Ovary (tissue), 9 donors: ENCODE data around the gene DIO3. TPM values are rescaled to one million over a fixed set of nuclear protein-coding genes. Genes with fewer than 3 reads are reported as not detected.

Source experiments
- DNase-seq, 5 donors: peaks; one replicate each; pipeline ENCODE4 v3.0.0-alpha.2; 2019 to 2020
- H3K27ac ChIP-seq, 2 donors: fragments of 200-600 bp; one replicate each; pipeline versions ENCODE4 v1.5.1 to v1.8.0; 2019 to 2022
- H3K27me3 ChIP-seq: fragments of 200-600 bp; one replicate; pipeline ENCODE4 v1.8.0; 2022
- H3K36me3 ChIP-seq: fragments of 200-600 bp; sonication (generic); one replicate; pipeline ENCODE4 v1.5.1; 2019
- H3K4me1 ChIP-seq: one replicate; pipeline ENCODE4 v1.8.1; 2013; ENCODE audit warnings: mild to moderate bottlenecking, moderate library complexity; ENCODE audit not compliant: insufficient read depth
- H3K4me3 ChIP-seq: fragments of 200-600 bp; sonication (generic); one replicate; pipeline ENCODE4 v1.5.1; 2017
- H3K9me3 ChIP-seq, 2 donors: fragments of 200-600 bp in 1 of 2; sonication (generic) in 1 of 2; one replicate each; pipeline versions ENCODE4 v1.5.1 to v1.8.1; 2013 to 2019; ENCODE audit warnings: mild to moderate bottlenecking in 1 of 2, moderate library complexity in 1 of 2
- EP300 ChIP-seq: sonication (generic); formaldehyde crosslinking; IDR thresholded peaks from one replicate; pipeline ENCODE4 v1.6.1; 2017; ENCODE audit warnings: antibody characterized with exemption
- POLR2A ChIP-seq: fragments of 450-650 bp; IDR thresholded peaks from one replicate; pipeline ENCODE4 v1.6.1; 2017; ENCODE audit warnings: antibody characterized with exemption, mild to moderate bottlenecking, moderate library complexity
- whole genome bisulfite sequencing, 3 donors: extraction: QIAGEN DNeasy Blood & Tissue Kit in 1 of 3; methylation state at CpG; one replicate each; pipeline versions ENCODE4 v1.1.5 to v1.1.7; 2013 to 2017; 5-methylcytosine and 5-hydroxymethylcytosine counted together
- intact Hi-C, 4 donors: fragments of 100-400 bp; cut with DNase I; formaldehyde crosslinking; loops; one replicate each; pipeline versions ENCODE4 v1.11.0 to v1.15.1; 2022 to 2023
- polyA plus RNA-seq, 2 donors: library from polyadenylated mRNA; stranded (reverse); fragments of 200-250 nt in 1 of 2; fragments of 350-450 nt in 1 of 2; fragmentation: Illumina TruSeq in 1 of 2; extraction: RNeasy Lipid Tissue Mini Kit (QIAGEN cat#74804) in 1 of 2; gene quantifications; one replicate each; pipeline ENCODE4 v1.2.3, GENCODE V29; 2013 to 2014
- total RNA-seq, 7 donors: library from RNA; depleted of rRNA in 2 of 7; stranded (reverse); fragments of >200 nt in 2 of 7; fragmentation: NEBNext Ultra II Directional in 3 of 7; extraction: Animal tissue kit (Norgen Biotek cat#: 25700) in 3 of 7; gene quantifications; one replicate each; pipeline versions ENCODE4 v1.1.0 to v1.2.4, GENCODE V29; 2016 to 2023
- TF ChIP-seq, protein P1 (sequence below), 3 donors: fragments of 450-650 bp in 2 of 3; fragments of 200-600 bp in 1 of 3; IDR thresholded peaks; one replicate each; pipeline versions ENCODE4 v1.5.1 to v1.8.0; 2016 to 2022; ENCODE audit warnings: antibody characterized with exemption in 3 of 3, mild to moderate bottlenecking in 1 of 3
- donor health status: DM: no; HTN: no; CAD: no; lungs with moderate emphysema.
- donor health status: DM: no; HTN: no; CAD: no.
- donor health status: Bipolar disorder and iron deficiency.
- donor health status: DM: yes; HTN: yes; CAD: no.
- donor health status: DM: no; HTN: no; CAD: no.
- donor health status: DM: yes; HTN: yes; CAD: no.

DIO3 gene
- total and polyA plus RNA-seq, 9 donors: 3.1 to 24.7 (median 13.9) TPM

DNA sequence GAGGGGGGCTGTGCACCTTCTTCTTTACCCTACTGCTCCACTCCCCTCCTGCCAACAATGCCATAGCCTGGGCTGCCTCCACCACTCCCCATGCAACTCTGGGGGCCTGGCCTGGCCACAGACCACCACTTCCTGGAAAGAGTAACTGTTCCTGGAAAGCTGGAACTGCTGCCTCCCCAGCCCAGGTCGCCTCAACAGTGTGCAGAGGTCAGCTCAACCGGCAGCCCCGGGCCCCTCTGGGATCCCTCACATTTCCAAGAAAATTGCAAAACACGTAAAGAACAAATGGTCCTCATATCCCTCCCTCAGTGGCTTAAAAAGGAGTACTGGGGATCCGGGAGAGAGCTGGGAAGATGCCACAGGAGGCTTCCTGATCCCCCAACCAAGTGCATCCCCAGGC lies 22.4 kb upstream of the DIO3 start:
- Histone ChIP-seq H3K9me3 (no peaks in the 10 kb centered on the region), H3K4me1 (no peaks in the 10 kb centered on the region), H3K27me3 (no peaks in the 10 kb centered on the region), H3K27ac (no peak overlapping the region), H3K4me3 (no peak overlapping the region), H3K36me3 (no peaks in the 10 kb centered on the region)
- intact Hi-C loops: no loop called here
- DNase-seq: no peak
- 21 to 32% (median 23%) methylated on average over 5 of the region's 5 CpGs for WGBS, 3 donors
- TF ChIP-seq POLR2A (no peak), EP300 (no peak)
- TF ChIP-seq, protein P1, sequence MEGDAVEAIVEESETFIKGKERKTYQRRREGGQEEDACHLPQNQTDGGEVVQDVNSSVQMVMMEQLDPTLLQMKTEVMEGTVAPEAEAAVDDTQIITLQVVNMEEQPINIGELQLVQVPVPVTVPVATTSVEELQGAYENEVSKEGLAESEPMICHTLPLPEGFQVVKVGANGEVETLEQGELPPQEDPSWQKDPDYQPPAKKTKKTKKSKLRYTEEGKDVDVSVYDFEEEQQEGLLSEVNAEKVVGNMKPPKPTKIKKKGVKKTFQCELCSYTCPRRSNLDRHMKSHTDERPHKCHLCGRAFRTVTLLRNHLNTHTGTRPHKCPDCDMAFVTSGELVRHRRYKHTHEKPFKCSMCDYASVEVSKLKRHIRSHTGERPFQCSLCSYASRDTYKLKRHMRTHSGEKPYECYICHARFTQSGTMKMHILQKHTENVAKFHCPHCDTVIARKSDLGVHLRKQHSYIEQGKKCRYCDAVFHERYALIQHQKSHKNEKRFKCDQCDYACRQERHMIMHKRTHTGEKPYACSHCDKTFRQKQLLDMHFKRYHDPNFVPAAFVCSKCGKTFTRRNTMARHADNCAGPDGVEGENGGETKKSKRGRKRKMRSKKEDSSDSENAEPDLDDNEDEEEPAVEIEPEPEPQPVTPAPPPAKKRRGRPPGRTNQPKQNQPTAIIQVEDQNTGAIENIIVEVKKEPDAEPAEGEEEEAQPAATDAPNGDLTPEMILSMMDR (IDR thresholded peaks at IDR 0.05): no peak

GRCh38 chr14:101539880-101540279 lies 21.4 kb upstream of the DIO3 start:
- DNase-seq: no peak
- Histone ChIP-seq H3K36me3 (no peaks in the 10 kb centered on the region), H3K27me3 (no peaks in the 10 kb centered on the region), H3K4me1 (no peaks in the 10 kb centered on the region), H3K27ac (no peak overlapping the region), H3K9me3 (no peaks in the 10 kb centered on the region), H3K4me3 (no peak overlapping the region)
- TF ChIP-seq, protein P1 (IDR thresholded peaks at IDR 0.05): no peak
- TF ChIP-seq POLR2A (no peak), EP300 (no peak)
- intact Hi-C loops: no loop called here
- 83 to 88% (median 86%) methylated on average over 11 of the region's 11 CpGs for WGBS, 3 donors

DNA sequence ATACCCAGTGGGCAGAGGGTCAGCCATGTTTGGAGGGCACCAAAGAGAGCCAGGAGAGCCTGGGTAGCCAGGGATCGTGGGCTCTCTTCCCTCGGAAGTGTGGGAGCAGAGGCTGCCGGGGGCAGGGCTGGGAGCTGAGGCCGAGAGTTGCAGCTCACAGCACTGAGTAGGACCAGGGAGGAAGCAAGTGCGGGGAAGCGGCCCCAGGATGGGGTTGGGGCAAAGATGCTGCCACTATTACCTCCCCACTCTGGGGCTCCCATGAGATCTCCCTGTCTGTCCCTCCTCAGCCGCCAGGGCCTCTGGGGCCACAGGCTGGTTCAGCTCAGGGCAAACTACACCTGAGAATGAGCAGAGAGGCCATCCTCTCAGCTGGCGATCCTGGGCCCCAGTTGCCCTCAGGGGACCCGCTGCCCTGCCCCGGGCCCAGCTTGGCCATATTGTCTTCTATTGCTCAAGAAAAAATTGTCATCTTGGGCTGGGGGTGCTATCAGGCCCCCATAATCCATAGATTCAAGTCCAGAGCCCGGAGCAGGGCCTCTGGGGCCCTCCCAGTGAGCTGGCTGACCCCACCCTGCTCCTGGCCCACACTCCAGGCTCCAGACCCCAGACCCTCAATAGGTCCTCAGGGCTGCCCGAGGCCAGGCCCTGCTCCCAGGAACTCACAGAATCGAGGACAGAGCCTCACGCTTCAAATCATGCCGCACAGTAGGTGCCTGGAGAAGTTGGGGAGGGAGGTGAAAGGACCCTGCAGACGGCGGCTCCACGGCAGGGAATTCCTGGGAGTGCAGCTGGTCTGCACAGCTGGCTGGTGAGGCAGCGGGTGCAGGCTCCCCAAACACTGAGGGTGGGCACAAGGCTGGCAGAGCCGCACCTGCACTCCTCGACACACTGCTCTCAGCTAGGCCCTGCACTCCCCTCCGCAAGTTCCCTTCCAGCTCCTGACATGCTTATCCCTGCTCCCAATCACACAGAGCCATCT lies 20.5 kb upstream of the DIO3 start:
- Histone ChIP-seq H3K27me3 (no peaks in the 10 kb centered on the region), H3K27ac (no peak overlapping the region), H3K36me3 (no peaks in the 10 kb centered on the region), H3K4me1 (peaks cover 3% of the 10 kb centered on the region), H3K4me3 (no peak overlapping the region), H3K9me3 (no peaks in the 10 kb centered on the region)
- no peak for DNase-seq
- WGBS, 3 donors: 91 to 96% (median 94%) methylated on average over 22 of the region's 22 CpGs
- no peak for TF ChIP-seq EP300
- TF ChIP-seq POLR2A: no peak
- TF ChIP-seq, protein P1 (IDR thresholded peaks at IDR 0.05): no peak
- intact Hi-C loops: no loop called here

GRCh38 chr14:101542391-101542790 lies 18.9 kb upstream of the DIO3 start:
- intact Hi-C loops: no loop called here
- Histone ChIP-seq H3K36me3 (no peaks in the 10 kb centered on the region), H3K27me3 (no peaks in the 10 kb centered on the region), H3K9me3 (no peaks in the 10 kb centered on the region), H3K27ac (no peak overlapping the region), H3K4me3 (no peak overlapping the region), H3K4me1 (peaks cover 3% of the 10 kb centered on the region)
- DNase-seq: no peak
- TF ChIP-seq EP300 (no peak), POLR2A (no peak)
- TF ChIP-seq, protein P1 (IDR thresholded peaks at IDR 0.05): no peak
- WGBS, 3 donors: 67 to 79% (median 70%) methylated on average over 9 of the region's 9 CpGs
